GM23248 (cell line): ENCODE data around the gene GTF2H4. TPM values are rescaled to one million over a fixed set of nuclear protein-coding genes. Genes with fewer than 3 reads are reported as not detected.
A peak's percentile ranks its signal among the peaks of the same experiment; 100 is the strongest.

Experiments used
- DNase-seq: peaks from one replicate; pipeline ENCODE4 v3.0.0-alpha.2; 2015
- H2AFZ ChIP-seq: fragments of 200-600 bp; sonication (generic); 2 replicates; pipeline ENCODE4 v1.6.1; 2016; ENCODE audit warnings: antibody characterized with exemption
- H3F3A ChIP-seq: fragments of 200-600 bp; sonication (generic); 2 replicates; pipeline ENCODE4 v1.6.1; 2016; ENCODE audit warnings: mild to moderate bottlenecking, antibody characterized with exemption, mixed run types; ENCODE audit not compliant: insufficient read depth
- H3K27ac ChIP-seq: fragments of 200-600 bp; sonication (generic); 2 replicates; pipeline ENCODE4 v1.5.1; 2016; ENCODE audit warnings: mild to moderate bottlenecking
- H3K27me3 ChIP-seq: fragments of 200-600 bp; sonication (generic); replicated peaks from 2 replicates; pipeline ENCODE4 v1.6.1; 2016; ENCODE audit warnings: mild to moderate bottlenecking; ENCODE audit not compliant: insufficient read depth
- H3K36me3 ChIP-seq: fragments of 200-600 bp; sonication (generic); 2 replicates; pipeline ENCODE4 v1.6.1; 2016; ENCODE audit warnings: low read depth, mild to moderate bottlenecking
- H3K4me1 ChIP-seq: fragments of 200-600 bp; sonication (generic); 2 replicates; pipeline ENCODE4 v1.6.1; 2016; ENCODE audit warnings: mild to moderate bottlenecking; ENCODE audit not compliant: insufficient read depth
- H3K4me2 ChIP-seq: fragments of 200-600 bp; sonication (generic); one replicate; pipeline ENCODE4 v1.6.1; 2016; ENCODE audit warnings: mild to moderate bottlenecking; ENCODE audit not compliant: unreplicated experiment
- H3K4me3 ChIP-seq: fragments of 200-600 bp; sonication (generic); 2 replicates; pipeline ENCODE4 v1.5.1; 2016; ENCODE audit warnings: mild to moderate bottlenecking
- H3K79me2 ChIP-seq: fragments of 200-600 bp; sonication (generic); 2 replicates; pipeline ENCODE4 v1.6.1; 2016; ENCODE audit warnings: mild to moderate bottlenecking; ENCODE audit not compliant: insufficient read depth
- H3K9ac ChIP-seq: fragments of 200-600 bp; sonication (generic); 2 replicates; pipeline ENCODE4 v1.6.1; 2016; ENCODE audit warnings: mild to moderate bottlenecking
- H3K9me2 ChIP-seq: fragments of 200-600 bp; sonication (generic); 2 replicates; pipeline ENCODE4 v1.6.1; 2016; ENCODE audit warnings: mixed run types, mild to moderate bottlenecking, moderate library complexity; ENCODE audit not compliant: insufficient read depth
- H3K9me3 ChIP-seq: fragments of 200-600 bp; sonication (generic); one replicate; pipeline ENCODE4 v1.6.1; 2017; ENCODE audit warnings: low read depth
- H4K20me1 ChIP-seq: fragments of 200-600 bp; sonication (generic); 2 replicates; pipeline ENCODE4 v1.6.0; 2016; ENCODE audit not compliant: insufficient read depth
- EZH2 ChIP-seq: fragments of 200-600 bp; sonication (generic); IDR thresholded peaks from 2 replicates; pipeline ENCODE4 v1.6.1; 2018; ENCODE audit warnings: antibody characterized with exemption, mild to moderate bottlenecking; ENCODE audit not compliant: insufficient read depth, poor library complexity, severe bottlenecking
- EZH2phosphoT487 ChIP-seq: fragments of 200-600 bp; sonication (generic); IDR thresholded peaks from 2 replicates; pipeline ENCODE4 v1.6.1; 2018; ENCODE audit warnings: antibody characterized with exemption, moderate library complexity, mild to moderate bottlenecking, low read depth; ENCODE audit not compliant: insufficient read depth
- WGBS, 2 experiments: methylation state at CpG; one replicate each; pipeline ENCODE4 v1.1.6; 2015 to 2017; ENCODE audit warnings: low lambda C conversion rate in 2 of 2, low coverage in 1 of 2; ENCODE audit errors: missing lambda C conversion rate in 2 of 2; 5-methylcytosine and 5-hydroxymethylcytosine counted together
- in situ Hi-C: fragments of 300-500 bp; cut with MboI; formaldehyde crosslinking; loops from 2 replicates; pipeline ENCODE4 v1.15.0; 2020
- polyA plus RNA-seq: library from polyadenylated mRNA; unstranded; fragments of >200 nt; fragmentation: Nextera tagmentation; extraction: Ambion mirVana; gene quantifications from 2 replicates; pipeline ENCODE4 v1.2.1, GENCODE V29; 2016
- total RNA-seq: library from RNA; depleted of rRNA; stranded (reverse); fragments of >200 nt; shearing (Covaris generic); gene quantifications from 2 replicates; pipeline ENCODE4 v1.2.3, GENCODE V29; 2014

GTF2H4 gene
- total and polyA plus RNA-seq, 2 experiments from 2014 or later = 5.3 to 21.7 TPM

GRCh38 chr6:30914076-30914853 is 6.3 kb downstream of the GTF2H4 start, which contains the start of gene VARS2:
VARS2 (plus strand) TSS chr6:30914238; CDS start chr6:30914837, 599 bp downstream.
- peak within 1 kb of the TSS; percentile 77 for H3K4me2 ChIP-seq
- DNase-seq = peak; percentile 93
- in situ Hi-C loops = loop anchor here (10.0 kb wide), 1 partner anchor 161 kb away; no protein-coding TSS in a partner anchor
- peaks cover 2% of the 10 kb centered on the region; the same call in 1 of the 2 replicates for H3K4me1 ChIP-seq
- WGBS, 2 experiments = 1 to 2% methylated on average over 29 to 52 of the region's 52 CpGs
- peaks cover 12% of the 10 kb centered on the region for H3F3A ChIP-seq
- H3K36me3 ChIP-seq = 0 out of 2 replicates have a peak, but pooled peaks cover 3% of the 10 kb centered on the region
- H3K27me3 ChIP-seq = no peaks in the 10 kb centered on the region
- H3K27ac ChIP-seq = peak within 1 kb of the TSS; percentile 72
- TF ChIP-seq EZH2 (no peak), EZH2phosphoT487 (no peak)
- no peaks in the 10 kb centered on the region for H3K9me3 ChIP-seq
- H3K9me2 ChIP-seq = no peaks in the 10 kb centered on the region
- peak within 1 kb of the TSS; percentile 74 for H3K4me3 ChIP-seq
- H2AFZ ChIP-seq = peak within 1 kb of the TSS; percentile 84
- H4K20me1 ChIP-seq = no peaks in the 10 kb centered on the region
- H3K79me2 ChIP-seq = peaks cover 8% of the 10 kb centered on the region
- peak within 1 kb of the TSS; percentile 90 for H3K9ac ChIP-seq

- Histone ChIP-seq H2AFZ (peak overlapping the region; percentile 84), H3F3A (peaks cover 12% of the 10 kb centered on the region), H3K36me3 (0 out of 2 replicates have a peak, but pooled peaks cover 3% of the 10 kb centered on the region), H3K9me2 (no peaks in the 10 kb centered on the region), H4K20me1 (no peaks in the 10 kb centered on the region), H3K79me2 (no peaks in the 10 kb centered on the region), H3K9me3 (no peaks in the 10 kb centered on the region), H3K4me1 (no peaks in the 10 kb centered on the region), H3K27me3 (no peaks in the 10 kb centered on the region), H3K4me2 (peak overlapping the region; percentile 77), H3K27ac (peak overlapping the region; percentile 72), H3K4me3 (peak overlapping the region; percentile 74), H3K9ac (peak overlapping the region; percentile 90)
- peak; percentile 31 for DNase-seq
- TF ChIP-seq EZH2 (no peak), EZH2phosphoT487 (no peak)
- in situ Hi-C loops = loop anchor here (10.0 kb wide), 1 partner anchor 160 kb away; no protein-coding TSS in a partner anchor
- 34 to 35% methylated on average over 17 of the region's 17 CpGs for WGBS, 2 experiments
Observed at GRCh38 chr6:30914854-30915590, 7.0 kb downstream of the GTF2H4 start.

- Histone ChIP-seq H3K36me3 (0 out of 2 replicates have a peak, but pooled peaks cover 3% of the 10 kb centered on the region), H3K9me3 (no peaks in the 10 kb centered on the region), H3K79me2 (no peaks in the 10 kb centered on the region), H3F3A (peaks cover 12% of the 10 kb centered on the region), H4K20me1 (no peaks in the 10 kb centered on the region), H3K4me2 (no peak overlapping the region), H2AFZ (peak overlapping the region; percentile 47; the same call in 1 of the 2 replicates), H3K9ac (peak overlapping the region; percentile 90; the same call in 1 of the 2 replicates), H3K4me1 (no peaks in the 10 kb centered on the region), H3K4me3 (no peak overlapping the region), H3K9me2 (no peaks in the 10 kb centered on the region), H3K27ac (no peak overlapping the region), H3K27me3 (no peaks in the 10 kb centered on the region)
- peak; percentile 77 for DNase-seq
- 41 to 47% methylated on average over 5 of the region's 5 CpGs for WGBS, 2 experiments
- TF ChIP-seq EZH2 (no peak), EZH2phosphoT487 (no peak)
- in situ Hi-C loops = loop anchor here (10.0 kb wide), 1 partner anchor 159 kb away; no protein-coding TSS in a partner anchor
Observed at GRCh38 chr6:30915591-30915946, 7.6 kb downstream of the GTF2H4 start.

- no peak overlapping the region for H3K4me2 ChIP-seq
- H3K4me1 ChIP-seq = no peaks in the 10 kb centered on the region
- TF ChIP-seq EZH2 (no peak), EZH2phosphoT487 (no peak)
- H3K27ac ChIP-seq = no peak overlapping the region
- no peaks in the 10 kb centered on the region for H4K20me1 ChIP-seq
- WGBS, 2 experiments = 91 to 92% methylated on average over 7 of the region's 7 CpGs
- no peak for DNase-seq
- H3K9ac ChIP-seq = 0 out of 2 replicates have a peak overlapping the region, but pooled peaks have one; percentile 7
- no peak overlapping the region for H2AFZ ChIP-seq
- in situ Hi-C loops = loop anchor here (10.0 kb wide), 1 partner anchor 158 kb away; no protein-coding TSS in a partner anchor
- no peaks in the 10 kb centered on the region for H3K9me2 ChIP-seq
- H3K9me3 ChIP-seq = no peaks in the 10 kb centered on the region
- H3K36me3 ChIP-seq = 0 out of 2 replicates have a peak, but pooled peaks cover 3% of the 10 kb centered on the region
- H3F3A ChIP-seq = peaks cover 12% of the 10 kb centered on the region
- H3K4me3 ChIP-seq = no peak overlapping the region
- no peaks in the 10 kb centered on the region for H3K27me3 ChIP-seq
- no peaks in the 10 kb centered on the region for H3K79me2 ChIP-seq
Observed at GRCh38 chr6:30917041-30917440, 9.0 kb downstream of the GTF2H4 start.
